Adrenal gland (tissue), 5 donors: ENCODE data around the gene B9D1.

Source experiments
- POLR2A ChIP-seq, 2 donors: fragments of 450-650 bp; IDR thresholded peaks; one replicate each; pipeline ENCODE4 v1.6.1; 2017; ENCODE audit warnings: antibody characterized with exemption in 2 of 2, mild to moderate bottlenecking in 2 of 2, moderate library complexity in 1 of 2
- TF ChIP-seq, protein P1 (sequence below), 6 experiments: fragments of 450-650 bp in 4 of 6; fragments of 200-600 bp in 2 of 6; sonication (generic) in 1 of 6; IDR thresholded peaks; 1 replicate in 5 of 6; 2 replicates in 1 of 6; pipeline versions ENCODE4 v1.5.1 to v1.8.0; 2016 to 2021; ENCODE audit warnings: antibody characterized with exemption in 6 of 6, mild to moderate bottlenecking in 2 of 6, moderate library complexity in 1 of 6
- donor health status: DM: no; HTN: no; CAD: no.

DNA sequence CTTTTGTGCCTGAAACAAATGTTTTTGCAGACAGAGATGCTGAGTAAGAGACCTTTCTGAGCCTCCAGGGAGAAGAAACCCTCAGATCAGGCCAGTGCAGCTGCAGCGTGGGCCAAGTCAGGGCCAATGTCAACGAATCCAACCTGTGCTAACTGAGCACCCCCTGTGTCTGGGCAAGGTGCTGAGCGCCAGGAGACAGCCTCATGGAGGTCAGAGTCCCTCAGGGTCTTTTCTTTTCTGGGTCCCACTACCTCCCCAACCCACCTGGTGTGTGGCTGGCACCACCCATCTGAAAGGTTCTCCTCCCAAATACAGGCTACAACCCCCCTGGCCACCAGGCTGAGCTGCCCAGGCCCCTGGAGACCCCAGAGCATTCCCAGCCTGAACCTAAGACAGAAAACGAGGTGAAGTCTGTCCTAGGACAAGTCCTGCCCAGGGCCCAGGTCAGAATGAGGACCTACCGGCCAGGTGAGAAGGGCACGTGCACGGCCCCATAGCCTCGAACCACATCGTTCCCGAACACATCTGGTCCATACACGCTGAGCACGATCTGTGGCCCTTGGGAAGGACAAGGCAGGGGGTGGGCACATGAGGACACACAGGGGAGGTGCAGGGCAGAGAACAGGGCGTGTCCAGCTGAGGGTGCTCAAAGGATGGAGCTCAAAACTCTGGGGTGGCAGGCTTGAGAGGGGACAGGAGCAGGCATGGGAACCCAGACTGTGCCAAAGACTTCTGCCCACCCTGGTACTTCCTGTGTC is 15.0 kb downstream of the B9D1 start:
- TF ChIP-seq, protein P1, sequence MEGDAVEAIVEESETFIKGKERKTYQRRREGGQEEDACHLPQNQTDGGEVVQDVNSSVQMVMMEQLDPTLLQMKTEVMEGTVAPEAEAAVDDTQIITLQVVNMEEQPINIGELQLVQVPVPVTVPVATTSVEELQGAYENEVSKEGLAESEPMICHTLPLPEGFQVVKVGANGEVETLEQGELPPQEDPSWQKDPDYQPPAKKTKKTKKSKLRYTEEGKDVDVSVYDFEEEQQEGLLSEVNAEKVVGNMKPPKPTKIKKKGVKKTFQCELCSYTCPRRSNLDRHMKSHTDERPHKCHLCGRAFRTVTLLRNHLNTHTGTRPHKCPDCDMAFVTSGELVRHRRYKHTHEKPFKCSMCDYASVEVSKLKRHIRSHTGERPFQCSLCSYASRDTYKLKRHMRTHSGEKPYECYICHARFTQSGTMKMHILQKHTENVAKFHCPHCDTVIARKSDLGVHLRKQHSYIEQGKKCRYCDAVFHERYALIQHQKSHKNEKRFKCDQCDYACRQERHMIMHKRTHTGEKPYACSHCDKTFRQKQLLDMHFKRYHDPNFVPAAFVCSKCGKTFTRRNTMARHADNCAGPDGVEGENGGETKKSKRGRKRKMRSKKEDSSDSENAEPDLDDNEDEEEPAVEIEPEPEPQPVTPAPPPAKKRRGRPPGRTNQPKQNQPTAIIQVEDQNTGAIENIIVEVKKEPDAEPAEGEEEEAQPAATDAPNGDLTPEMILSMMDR (IDR thresholded peaks at IDR 0.05), result no peak
- TF ChIP-seq POLR2A (IDR thresholded peaks at IDR 0.05), result no peak
